Fibroblast of skin of right quadriceps (primary cell): ENCODE measurements around the gene RRAS.

Experiments used
- DNase-seq: peaks from one replicate; pipeline ENCODE4 v3.0.0-alpha.2; 2013

The RRAS gene

DNA sequence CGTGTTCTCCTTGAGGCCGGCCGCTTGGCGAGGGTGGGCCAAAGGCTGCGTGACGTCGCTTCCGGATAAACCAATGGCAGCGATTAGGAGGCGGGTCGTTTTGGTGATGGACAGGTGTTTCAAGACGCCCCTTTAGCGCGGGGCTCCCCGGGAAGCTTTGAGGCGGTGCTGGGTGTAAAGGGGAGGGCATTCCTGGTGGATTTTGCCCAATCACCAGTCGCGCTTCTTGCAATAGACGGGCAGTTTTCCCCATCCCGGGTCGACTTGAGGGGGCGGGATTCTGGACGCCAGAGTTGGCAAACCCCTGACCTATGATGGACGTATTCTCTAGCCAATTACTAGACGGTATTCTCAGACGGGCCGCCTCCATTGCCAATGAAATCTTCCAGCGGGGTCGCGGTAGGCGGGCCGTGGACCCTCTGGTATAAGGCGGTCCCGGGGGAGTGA, 36.9 kb upstream of the RRAS start:
- peak; percentile 100 for DNase-seq

DNA sequence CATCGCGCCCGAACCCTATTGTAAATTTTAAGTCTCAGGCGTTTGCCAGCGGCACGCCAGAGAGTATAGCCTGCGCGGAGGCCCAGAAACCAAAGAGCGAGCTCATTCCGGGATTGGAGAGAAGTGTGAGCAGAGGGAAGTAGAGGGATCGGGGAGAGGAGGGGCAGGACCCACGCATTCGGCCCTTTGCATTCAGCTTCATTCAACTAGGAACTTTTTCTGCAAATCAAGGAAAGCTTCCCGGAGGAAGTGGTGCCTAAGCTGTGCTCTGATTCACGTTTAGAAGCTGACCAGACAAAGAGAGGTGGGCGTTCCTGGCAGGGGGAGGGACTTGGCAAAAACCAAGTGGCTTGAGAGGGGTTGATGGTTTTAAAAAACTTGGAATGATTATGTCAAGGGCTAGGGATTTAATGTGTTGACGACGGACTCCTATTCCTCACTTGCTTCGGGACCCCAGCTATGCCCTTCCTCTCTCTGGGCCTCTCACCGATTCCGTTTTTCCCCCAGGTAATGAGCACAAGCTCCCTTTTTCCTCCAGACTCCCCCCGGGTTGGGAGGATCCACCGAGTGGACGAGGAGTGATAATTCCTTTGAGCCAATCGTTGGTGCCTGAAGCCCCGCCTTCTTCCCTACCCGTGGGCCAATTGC, 36.3 kb upstream of the RRAS start:
- no peak for DNase-seq

DNA sequence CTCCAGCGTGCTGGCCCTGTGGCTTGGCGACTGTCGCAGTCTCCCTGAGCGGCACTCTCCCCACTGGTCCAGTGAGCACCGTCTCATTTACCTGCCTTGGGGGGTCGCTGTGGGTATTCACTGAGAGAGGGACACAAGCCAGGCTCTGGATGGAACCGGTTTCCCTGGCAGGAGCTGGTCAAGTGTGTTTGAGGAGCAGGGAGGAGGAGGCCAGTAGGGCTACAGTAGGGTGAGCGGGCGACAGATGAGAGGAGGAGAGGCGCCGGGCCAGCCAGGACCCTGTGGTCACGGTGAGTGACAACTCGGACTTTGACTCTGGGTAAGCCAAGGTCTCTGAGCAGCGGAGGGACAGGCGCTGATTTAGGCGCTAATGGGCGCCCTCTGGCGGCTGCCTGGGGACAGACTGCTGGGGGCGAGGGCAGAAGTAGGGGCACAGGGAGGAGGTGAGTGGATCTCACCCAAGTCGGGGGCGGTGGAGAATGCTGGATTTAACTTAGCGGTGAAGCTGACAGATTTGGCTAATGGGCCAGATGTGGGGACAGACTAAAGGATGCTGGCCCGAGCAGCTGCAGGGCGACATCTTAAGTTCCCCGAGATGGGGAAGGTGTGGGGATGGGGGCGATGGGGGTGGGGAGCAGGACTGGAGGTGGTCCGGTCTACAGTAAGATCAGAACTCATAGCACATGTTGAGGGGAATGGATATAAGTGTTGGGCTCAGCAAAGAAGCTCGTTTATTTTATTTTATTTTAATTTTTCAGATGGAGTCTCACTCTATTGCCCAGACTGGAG, 32.4 kb upstream of the RRAS start:
- peak; percentile 47 for DNase-seq

DNA sequence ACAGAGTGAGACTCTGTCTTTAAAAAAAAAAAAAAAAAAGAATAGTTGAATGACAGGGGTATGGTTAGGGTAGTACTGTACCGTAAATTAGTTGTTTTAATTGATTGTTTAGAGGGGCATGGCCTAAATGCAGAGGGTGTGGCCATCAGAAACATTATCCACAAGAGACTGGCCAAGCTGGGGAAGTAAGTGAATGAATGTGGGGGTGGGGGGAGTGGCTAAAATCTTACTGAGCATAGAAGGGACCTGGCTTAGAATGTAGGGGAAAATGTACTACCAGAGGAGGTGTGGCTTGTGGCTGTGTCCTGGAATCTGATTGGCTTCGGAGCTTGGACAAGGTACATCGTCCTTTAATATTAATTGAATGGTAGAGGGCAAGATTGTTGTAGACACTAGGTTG, 29.6 kb upstream of the RRAS start:
- DNase-seq, result no peak

DNA sequence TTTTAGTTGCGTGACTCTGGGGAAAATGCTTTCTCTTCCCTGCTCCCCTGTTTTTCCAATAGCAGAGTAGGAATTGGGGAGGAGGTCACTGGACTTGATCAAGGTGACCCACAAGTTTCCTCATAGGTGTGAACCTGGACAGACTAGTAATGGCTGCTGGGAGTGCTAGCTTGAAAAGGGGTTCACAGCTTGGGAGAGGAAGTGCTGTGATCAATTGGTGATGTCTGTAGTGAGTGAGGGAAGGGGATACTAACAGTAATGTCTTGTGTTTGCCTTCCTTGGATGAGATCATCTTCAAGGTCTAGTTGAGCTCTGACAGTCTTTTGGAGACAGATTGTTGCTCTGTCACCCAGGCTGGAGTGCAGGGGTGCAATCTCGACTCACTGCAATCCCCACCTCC, 27.5 kb upstream of the RRAS start:
- no peak for DNase-seq

DNA sequence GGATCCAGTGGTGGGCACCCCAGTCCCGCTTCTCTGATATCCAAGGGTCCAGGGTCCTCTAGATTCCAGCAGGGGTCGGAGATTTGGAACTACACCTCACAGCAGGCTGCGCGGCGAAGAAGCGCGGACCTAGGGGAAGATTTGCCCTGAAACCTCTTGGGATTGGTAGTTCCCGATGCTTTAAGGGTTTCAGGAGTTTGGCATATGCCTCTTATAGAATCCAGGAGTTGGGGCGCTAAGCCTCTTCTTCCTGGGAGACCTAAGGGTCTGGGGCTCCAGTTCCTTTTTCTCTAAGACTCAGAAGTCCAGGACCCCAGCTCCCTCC, 26.1 kb upstream of the RRAS start:
- no peak for DNase-seq

DNA sequence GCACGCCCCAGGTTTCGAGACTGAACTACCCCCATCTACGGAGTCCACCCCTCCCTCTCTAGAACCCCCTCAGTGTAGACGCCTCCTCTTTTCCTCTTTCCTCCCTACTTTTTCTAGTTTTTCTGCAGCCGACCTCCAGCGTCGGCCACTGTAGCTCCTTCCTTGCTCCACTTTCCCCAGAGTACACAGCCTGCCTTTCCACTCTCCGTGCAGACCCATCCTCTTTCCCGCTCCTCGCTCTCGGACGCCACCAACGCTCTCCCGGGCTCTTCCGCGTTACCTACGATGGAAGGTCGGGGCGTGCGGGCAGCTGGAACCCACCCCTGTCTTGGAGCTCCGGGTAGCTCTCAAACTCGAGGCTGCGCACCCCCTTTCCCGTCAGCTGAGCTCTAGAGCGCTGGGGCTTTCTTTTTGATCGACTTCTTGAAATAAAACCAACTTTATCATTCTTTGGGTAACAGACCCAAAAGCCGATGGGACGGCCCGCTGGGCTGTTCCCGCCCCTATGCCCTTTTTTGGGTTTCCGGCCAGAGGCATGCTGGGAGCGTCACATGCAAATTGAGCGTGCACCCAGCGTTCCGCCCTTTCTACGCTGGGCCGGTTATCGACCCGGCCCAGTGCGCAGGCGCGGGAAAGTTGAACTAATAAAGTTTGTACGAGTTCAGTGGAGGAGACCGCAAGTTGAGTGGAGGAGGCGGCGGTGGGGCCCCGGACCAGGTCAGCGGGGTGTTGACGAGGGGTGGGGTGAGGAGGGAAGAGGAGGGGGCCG, 25.6 kb upstream of the RRAS start, which contains the start of the genes BCL2L12 and IRF3:
Gene BCL2L12 (plus strand): TSS at position 583 of the 769 bp plus-strand sequence. CDS start 760 bp downstream, outside the sequence.
Gene IRF3 (minus strand): TSS at position 507 of the 769 bp plus-strand sequence. CDS start 1,019 bp downstream, outside the sequence.
- peak; percentile 94 for DNase-seq

DNA sequence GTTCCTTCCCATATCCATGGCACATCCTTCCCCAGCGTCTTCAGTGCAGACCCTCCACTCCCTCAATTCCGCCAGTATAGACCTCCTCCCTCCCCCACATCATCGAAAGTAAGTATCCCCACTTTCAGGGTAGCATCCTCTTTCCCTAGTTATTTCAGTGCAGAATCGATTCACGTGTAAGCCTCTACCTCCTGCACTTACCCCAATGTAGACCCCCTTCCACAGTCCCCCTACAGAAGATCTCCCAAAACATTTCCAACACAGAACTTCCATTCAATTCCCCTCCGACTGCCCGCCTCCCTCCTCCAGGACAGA, 25.1 kb upstream of the RRAS start:
- DNase-seq, result no peak

DNA sequence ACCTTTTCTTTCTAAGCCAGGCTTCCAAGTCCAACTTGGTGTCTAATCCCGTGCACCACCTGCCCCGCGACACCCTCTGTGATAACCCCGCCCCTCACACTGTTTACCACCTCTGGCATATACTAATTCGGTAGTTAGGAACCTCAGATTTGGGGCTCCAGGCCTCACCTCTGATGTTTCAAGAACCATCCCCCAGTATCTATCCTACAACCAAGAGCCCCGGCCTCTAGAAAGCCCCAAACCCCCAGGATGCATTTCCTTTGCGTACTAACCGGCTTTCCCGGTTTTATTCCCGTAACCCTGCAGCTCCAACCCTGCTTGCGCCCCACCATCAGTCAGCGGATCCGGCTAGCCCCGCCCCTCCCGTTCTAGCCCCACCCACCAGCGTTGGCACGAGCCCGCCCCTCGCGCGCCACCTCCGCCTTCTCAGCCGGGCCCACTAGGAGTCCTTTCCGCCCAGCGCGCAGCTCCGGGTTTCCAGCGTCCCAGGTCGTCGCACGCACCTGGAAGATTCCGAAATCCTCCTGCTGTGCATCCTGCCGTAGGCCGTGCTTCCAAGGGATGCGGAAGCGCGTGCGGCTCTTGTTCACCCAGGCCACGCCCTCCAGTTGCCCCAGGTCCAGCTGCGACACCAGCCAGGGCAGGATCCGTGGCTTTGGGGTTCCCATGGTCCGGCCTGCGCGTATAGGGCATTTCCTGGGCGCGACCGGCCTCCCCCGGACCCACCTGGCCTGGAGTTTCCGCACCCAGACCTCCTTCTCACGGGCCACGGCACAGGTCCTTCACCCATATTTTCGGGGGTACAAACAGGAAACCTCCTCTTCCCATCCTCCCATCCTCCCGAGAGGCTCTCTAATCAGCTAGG, 24.5 kb upstream of the RRAS start:
- peak; percentile 68 for DNase-seq

DNA sequence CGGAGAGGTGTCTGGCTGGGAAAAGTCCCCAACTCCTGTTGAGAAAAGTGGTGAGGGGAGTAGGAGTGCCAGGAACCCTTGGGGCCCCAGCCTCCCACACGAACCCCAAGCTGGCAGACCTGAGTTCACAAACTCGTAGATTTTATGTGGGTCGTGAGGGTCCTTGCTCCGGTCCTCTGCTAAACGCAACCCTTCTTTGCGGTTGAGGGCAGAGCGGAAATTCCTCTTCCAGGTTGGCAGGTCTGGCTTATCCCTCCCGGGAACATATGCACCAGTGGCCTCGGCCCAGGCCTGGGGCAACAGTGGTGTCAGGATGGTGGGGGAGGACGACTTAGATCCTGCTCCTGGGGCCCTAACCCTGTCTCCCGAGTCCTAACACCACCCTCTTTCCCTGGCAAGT, 23.3 kb upstream of the RRAS start:
- DNase-seq, result no peak

DNA sequence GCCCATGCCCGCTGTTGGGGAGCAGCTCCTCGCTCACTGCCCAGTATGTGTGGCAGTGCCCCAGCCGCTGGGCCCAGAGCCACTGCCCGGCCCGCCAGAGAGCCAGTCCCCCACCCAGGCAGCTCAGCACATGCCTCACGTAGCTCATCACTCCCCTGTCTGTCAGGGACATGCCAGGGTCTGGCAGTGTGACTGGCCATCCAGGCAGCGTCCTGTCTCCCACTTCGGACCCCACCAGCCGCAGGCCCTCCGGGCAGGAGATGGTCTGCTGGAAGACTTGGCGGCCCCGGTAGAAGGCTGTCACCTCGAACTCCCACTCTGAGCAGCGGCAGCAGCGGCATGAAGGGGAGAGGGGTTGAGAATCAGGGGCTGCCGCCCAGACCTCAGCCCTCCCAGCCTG, 22.1 kb upstream of the RRAS start:
- DNase-seq, result no peak

DNA sequence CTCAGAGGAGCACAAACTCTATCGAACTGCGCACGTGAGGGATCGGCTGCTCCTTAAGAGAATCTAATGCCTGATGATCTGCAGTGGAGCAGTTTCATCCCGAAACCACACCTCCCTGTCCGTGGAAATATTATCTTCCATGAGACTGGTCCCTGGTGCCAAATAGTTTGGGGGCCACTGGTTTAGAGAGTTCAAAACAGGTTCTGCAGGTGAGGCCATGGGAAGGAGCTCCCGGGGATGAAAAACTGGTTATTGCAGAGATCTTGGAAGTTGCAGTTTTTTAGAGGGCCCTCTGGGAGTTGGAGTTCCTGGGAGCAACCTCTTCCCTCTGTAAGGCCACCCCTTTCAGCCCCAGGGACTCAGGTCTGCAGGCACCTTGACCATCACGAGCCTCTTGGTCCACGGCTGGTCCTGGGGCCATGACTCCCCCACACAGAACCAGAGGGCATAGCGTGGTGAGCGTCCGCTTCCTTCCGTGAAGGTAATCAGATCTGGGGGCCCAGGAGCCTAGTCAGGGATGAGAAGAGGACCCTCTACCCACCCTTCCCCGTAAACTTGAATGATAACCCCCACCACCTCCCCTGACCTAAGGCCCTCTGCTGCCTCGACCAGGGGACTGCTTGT, 20.5 kb upstream of the RRAS start:
- DNase-seq, result no peak

DNA sequence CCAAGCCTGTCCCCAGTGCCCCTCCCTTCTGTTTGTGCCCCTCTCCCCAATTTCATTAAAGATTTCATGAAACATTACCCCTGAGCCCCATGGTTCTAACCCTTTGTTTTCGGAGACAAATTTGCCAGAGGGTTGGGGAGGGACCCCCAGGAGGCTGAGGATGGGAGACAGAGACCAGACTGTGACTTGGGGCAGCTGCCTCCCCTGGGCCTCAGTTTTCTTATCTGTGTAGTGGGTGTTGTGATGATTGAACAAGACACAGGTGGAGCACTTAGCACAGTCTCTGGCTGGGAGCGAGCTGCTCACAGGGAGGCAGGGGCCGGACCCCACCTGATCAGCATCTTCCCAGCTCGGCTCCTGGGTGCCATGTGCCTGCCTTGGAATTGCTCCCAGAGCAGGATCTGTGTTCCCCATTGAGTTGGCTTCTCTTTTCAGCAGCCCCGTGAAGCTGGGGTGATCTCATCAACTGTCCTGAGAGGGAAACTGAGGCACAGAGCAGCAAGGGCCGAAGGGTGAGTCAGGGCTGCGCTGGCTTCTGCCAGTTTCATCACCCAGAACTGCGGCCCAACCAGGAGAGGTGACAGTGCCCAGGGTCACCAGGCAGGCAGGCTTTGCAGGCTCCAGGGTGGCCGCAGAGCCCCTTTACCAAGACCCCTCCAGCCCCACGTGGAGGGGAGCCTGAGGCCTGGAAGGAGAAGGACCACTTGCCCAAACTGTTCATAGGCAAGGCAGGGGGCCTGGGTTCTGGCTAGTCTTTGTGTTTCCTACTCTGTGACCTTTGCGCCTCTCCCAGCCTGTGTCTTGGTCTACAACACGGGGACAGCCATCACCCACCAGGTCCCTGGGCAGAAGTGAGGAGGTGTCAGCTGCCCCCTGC, 18.9 kb upstream of the RRAS start:
- DNase-seq, result no peak

DNA sequence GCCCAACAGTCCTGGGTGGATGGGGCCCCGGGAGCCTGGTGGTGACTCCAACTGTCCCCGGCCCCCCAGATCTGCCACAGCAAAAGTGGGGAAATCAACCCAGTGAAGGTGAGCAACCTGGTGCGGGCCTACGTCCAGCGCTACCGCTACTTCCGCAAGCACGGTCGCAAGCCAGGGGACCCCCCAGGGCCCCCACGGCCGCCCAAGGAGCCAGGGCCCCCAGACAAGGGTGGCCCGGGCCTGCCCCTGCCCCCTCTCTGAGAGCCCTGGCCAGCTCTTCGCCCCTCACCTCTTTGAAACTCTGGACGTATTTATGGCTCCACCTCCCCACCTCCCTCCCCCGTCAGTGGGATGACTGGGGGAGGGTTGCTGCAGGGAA, 18.2 kb upstream of the RRAS start:
- no peak for DNase-seq

DNA sequence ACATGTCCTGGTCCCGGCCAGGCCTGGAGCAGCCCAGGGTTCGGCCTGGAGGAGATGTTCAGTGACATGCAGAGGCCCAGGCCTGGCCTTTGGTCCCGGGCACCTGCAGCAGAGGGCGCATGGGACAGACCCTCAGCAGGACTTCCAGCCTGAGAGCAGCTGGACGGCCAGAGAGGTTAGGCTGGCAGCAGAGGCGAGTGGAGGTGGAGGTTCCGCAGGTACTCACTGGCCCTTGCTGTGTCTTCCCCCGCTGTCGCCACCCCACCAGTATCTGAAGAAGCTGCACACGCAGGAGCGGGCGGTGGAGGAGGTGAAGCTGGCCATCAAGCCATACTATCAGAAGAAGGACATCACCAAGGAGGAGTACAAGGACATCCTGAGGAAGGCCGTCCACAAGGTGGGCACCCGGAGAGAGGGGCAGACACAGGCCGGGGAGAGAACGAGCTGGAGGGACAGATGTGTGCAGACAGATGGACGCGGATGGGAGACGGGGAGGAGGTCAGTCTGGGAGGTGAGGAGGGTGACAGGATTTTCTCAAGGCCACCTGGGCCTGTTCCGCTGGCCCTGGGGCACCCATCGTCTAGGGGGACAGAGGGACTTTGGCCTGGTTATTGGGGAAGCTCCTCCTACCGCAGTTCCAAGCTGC, 17.7 kb upstream of the RRAS start:
- DNase-seq, result no peak

DNA sequence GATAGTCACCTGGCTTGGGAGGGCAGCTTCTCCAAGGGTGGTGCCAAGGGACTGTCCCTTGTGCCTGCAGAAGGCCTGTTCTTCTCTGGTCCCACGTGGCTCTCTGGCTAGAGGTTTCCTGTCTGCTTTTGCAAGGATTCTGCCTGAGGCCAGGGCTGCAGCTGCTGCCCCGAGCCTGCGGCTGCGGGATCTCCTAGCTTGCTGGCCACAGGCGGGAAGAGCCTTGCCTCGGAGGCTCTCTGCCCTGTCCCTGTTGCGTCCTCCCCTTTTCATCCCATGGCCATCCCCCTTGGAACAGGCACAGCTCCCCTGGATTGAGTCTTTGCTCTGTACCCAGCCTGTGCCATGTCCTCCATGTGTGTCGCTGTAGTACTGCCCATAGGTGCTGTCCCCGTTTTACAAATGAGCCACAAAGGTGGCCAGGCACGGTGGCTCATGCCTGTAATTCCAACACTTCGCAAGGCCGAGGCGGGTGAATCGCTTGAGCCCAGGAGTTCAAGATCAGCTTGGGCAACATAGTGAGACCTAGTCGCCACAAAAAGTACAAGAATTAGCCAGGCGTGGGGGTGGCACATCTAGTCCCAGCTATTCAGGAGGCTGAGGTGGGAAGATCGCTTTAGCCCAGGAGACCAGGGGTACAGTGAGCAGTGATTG, 16.6 kb upstream of the RRAS start:
- no peak for DNase-seq

DNA sequence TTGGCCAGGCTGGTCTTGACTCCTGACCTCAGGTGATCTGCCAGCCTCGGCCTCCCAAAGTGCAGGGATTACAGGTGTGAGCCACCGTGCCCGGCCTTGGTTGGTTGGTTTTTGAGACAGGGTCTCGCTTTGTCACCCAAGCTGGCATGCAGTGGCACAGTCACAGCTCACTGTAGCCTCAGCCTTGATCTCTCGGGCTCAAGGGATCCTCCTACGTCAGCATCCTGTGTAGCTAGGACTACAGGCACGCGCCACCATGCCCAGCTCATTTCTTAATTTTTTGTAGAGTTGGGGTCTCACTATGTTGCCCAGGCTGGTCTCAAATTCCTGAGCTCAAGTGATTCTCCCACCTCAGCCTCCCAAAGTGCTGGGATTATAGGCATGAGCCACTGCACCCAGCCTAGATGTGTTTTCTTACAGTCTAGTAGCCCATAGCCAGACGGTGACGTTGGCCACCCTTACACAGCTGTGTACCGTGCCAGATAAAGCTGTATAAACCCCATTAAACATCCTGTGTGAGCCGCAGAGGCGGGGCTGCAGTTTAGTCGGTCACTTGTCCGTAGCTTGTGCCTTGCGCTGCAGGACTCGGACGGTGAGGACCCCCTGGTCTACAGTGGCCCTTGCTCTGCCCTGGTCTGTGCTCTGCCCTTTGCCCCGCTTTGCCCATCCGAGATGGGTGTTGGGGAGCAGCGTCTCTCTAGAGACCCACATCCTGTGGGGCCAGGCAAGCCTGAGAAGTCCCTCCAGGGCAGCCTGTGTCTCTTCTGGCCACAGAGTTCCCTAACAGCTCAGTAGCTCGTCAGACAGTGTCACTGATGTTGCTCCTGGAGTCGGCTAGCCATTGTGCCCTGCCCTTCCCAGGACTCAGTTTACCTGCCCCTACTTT, 15.9 kb upstream of the RRAS start:
- DNase-seq, result no peak

DNA sequence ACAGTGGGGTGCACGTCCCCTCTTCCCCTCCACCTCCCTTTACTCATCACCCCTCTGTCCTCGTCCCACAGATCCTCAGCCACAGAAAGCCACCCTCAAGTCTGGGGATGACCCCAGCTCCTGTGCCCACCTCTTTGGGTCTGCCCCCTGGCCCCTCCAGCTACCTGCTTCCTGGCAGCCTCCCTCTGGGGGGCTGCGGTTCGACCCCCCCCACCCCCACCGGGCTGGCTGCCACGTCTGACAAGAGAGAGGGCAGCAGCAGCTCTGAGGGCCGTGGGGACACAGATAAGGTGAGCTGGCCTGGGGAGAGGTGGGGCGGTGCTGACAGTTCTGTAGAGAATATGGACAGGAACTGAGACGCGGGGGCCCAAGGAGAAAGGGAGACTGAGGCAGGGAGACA, 14.6 kb upstream of the RRAS start:
- no peak for DNase-seq

DNA sequence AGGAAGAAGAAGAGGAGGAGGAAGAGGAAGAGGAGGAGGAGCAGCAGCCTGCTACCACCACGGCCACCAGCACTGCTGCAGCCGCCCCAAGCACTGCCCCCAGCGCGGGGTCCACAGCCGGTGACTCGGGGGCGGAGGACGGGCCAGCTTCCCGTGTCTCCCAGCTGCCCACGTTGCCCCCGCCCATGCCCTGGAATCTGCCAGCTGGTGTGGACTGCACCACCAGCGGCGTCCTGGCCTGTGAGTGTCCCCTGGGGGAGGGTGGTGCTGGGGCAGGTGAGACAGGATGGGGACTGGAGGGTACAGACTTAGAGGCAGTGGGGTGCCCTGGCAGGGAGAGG, 13.5 kb upstream of the RRAS start:
- DNase-seq, result no peak
